ENCODE measurements around the gene ZFC3H1. TPM values are rescaled to one million over a fixed set of nuclear protein-coding genes. Genes with fewer than 3 reads are reported as not detected.

The ZFC3H1 gene
- total RNA-seq, 1 experiment from 2014 or later: 37.1 TPM

DNA sequence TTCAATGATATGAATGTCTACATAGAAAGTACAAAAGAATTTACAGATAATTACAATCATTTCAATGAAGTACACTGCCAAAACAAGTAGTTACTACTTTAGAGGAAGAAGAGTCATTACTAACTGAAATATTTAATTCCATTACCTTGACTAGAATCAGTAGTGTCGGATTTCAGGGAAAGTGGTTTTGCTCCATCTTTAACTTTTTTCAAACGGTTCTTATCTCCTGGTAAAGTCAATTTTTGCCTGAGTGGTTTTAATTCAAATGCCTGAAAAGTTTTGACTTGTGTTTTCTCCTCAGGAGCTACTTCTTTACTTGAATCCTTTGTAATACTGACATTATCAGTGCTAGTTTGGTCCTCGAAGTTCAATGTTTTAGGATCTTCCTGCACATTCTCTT, 6.9 kb downstream of the ZFC3H1 start:
- intact Hi-C loops (cut with micrococcal nuclease): no loop called here
- Histone ChIP-seq H3K27ac (ENCODE audit: low read depth, low read length) (no peak overlapping the region), H2AFZ (ENCODE audit: low read depth, low read length, poor library complexity, severe bottlenecking) (no peak overlapping the region), H3K79me2 (ENCODE audit: insufficient read depth, low read length) (peaks cover 99% of the 10 kb centered on the region), H3K4me3 (replicated peaks in 1 of 2; ENCODE audit: low read depth in 1 of 2, low read length in 2 of 2) (no peak overlapping the region), H3K4me2 (ENCODE audit: low read length) (no peak overlapping the region), H3K36me3 (ENCODE audit: control insufficient read depth in 1 of 2, insufficient read depth in 2 of 2, low read length in 2 of 2) (peaks cover 27 to 52% of the 10 kb centered on the region in 2 experiments), H3K9me2 (ENCODE audit: insufficient read depth) (no peaks in the 10 kb centered on the region), H4K20me1 (ENCODE audit: insufficient read depth) (peaks cover 7% of the 10 kb centered on the region; the same call in 1 of the 2 replicates), H3K4me1 (ENCODE audit: control insufficient read depth in 1 of 2, insufficient read depth in 2 of 2, low read length in 2 of 2) (peaks cover 0 to 2% of the 10 kb centered on the region in 2 experiments; a peak in 2 of 4 replicates), H3K9me3 (ENCODE audit: control insufficient read depth in 1 of 2, insufficient read depth in 1 of 2, low read depth in 1 of 2, low read length in 2 of 2) (peaks cover 0 to 4% of the 10 kb centered on the region in 2 experiments; a peak in 1 of 4 replicates), H3K9ac (ENCODE audit: low read length) (no peak overlapping the region), H3K27me3 (ENCODE audit: insufficient read depth, low read length) (no peaks in the 10 kb centered on the region)
- TF ChIP-seq RAD21 (IDR thresholded peaks at IDR 0.05; ENCODE audit: low read depth) (no peak), POLR2A (IDR thresholded peaks at IDR 0.05; ENCODE audit: borderline replicate concordance, extremely low read depth, insufficient read depth, insufficient read length) (no peak), ZFX (IDR thresholded peaks at IDR 0.05) (no peak), JUND (IDR thresholded peaks at IDR 0.05) (no peak), EGR1 (IDR thresholded peaks at IDR 0.05; ENCODE audit: low read depth) (no peak), EZH2phosphoT487 (IDR thresholded peaks at IDR 0.05; ENCODE audit: borderline replicate concordance) (no peak), SRF (IDR thresholded peaks at IDR 0.05; ENCODE audit: low read depth) (no peak), CEBPB (IDR thresholded peaks at IDR 0.05; ENCODE audit: low read depth) (no peak), CBX3 (IDR thresholded peaks at IDR 0.05; ENCODE audit: low read depth) (no peak), POLR2AphosphoS5 (IDR thresholded peaks at IDR 0.05; ENCODE audit: low read depth, low read length) (no peak), YY1 (IDR thresholded peaks at IDR 0.05; ENCODE audit: extremely low read depth, insufficient replicate concordance, low read depth, low read length) (no peak), SIN3A (IDR thresholded peaks at IDR 0.05; ENCODE audit: low read depth) (no peak)
- TF ChIP-seq, protein P1, sequence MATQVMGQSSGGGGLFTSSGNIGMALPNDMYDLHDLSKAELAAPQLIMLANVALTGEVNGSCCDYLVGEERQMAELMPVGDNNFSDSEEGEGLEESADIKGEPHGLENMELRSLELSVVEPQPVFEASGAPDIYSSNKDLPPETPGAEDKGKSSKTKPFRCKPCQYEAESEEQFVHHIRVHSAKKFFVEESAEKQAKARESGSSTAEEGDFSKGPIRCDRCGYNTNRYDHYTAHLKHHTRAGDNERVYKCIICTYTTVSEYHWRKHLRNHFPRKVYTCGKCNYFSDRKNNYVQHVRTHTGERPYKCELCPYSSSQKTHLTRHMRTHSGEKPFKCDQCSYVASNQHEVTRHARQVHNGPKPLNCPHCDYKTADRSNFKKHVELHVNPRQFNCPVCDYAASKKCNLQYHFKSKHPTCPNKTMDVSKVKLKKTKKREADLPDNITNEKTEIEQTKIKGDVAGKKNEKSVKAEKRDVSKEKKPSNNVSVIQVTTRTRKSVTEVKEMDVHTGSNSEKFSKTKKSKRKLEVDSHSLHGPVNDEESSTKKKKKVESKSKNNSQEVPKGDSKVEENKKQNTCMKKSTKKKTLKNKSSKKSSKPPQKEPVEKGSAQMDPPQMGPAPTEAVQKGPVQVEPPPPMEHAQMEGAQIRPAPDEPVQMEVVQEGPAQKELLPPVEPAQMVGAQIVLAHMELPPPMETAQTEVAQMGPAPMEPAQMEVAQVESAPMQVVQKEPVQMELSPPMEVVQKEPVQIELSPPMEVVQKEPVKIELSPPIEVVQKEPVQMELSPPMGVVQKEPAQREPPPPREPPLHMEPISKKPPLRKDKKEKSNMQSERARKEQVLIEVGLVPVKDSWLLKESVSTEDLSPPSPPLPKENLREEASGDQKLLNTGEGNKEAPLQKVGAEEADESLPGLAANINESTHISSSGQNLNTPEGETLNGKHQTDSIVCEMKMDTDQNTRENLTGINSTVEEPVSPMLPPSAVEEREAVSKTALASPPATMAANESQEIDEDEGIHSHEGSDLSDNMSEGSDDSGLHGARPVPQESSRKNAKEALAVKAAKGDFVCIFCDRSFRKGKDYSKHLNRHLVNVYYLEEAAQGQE (IDR thresholded peaks at IDR 0.05; ENCODE audit: low read depth): no peak
- ChIA-PET POLR2A (no interaction called here), RAD21 (ENCODE audit: low non-redundant PET in 1 of 2, low total read pairs in 2 of 2, uncharacterized antibody in 2 of 2, unreplicated experiment in 2 of 2) (no interaction called here), CTCF (interaction anchor here (0.6 kb wide), 1 partner anchor 90 kb away, joined by 3 read pairs; no protein-coding TSS in a partner anchor)
- BruUV-seq (replicated peaks): no TSS peak
- DNase-seq (ENCODE audit: low read depth, low spot score) (no peak), ATAC-seq (no peak)

All from HCT116 (cell line).